Stimulated activated CD4-positive, alpha-beta T cell treated with anti-CD3 and anti-CD28 coated beads, Interleukin-2, amount 100 ng/mL, for 24 hours (primary cell): Measurements from ENCODE around the gene COG3.

ENCODE experiments used
- DNase-seq, 2 donors: peaks; one replicate each; pipeline ENCODE4 v3.0.0-alpha.2; 2020

The COG3 gene

GRCh38 chr13:45508776-45509175 lies 44.0 kb downstream of the COG3 start:
- DNase-seq: no peak

- DNase-seq: no peak
Observed at GRCh38 chr13:45510672-45511071, 45.9 kb downstream of the COG3 start.

GRCh38 chr13:45511310-45512097 lies 46.8 kb downstream of the COG3 start:
- peak in 1 of 2 donors; percentile 21 for DNase-seq

- DNase-seq: no peak
Observed at GRCh38 chr13:45512098-45512496, 47.4 kb downstream of the COG3 start.

- no peak for DNase-seq
Observed at GRCh38 chr13:45516757-45517156, 52.0 kb downstream of the COG3 start.

DNA sequence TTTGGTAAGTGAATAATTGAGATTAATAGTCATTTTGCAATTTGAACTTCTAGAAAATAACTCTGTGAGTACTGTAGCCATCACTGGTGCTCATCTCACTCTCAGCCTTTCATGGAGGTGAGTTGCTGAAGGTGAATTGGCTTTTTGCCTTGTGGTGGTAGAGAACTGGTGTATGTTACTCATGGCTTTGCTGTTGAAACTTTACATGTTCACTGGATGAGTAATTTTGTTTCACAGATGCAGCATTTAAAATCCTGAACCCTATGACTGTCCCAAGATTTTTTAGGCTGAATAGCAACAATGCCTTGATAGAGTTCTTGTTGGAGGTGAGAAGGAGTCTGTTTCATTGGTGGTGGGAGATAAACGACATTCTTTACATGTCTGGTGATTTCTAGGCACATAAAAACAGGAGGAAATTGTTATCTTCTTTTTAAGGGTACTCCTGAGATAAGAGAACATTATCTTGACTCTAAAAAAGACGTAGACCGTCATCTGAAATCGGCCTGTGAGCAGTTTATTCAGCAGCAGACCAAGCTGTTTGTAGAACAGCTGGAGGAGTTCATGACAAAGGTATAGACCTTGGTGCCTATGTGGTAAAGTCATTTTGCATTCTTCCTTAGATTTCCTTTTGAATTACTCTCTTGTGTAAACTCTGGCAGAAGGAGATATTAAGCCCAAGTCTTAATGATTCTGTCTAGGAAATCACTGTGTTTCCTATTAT lies 53.9 kb downstream of the COG3 start:
- DNase-seq: no peak

- no peak for DNase-seq
Observed at GRCh38 chr13:45519493-45519892, 54.8 kb downstream of the COG3 start.

DNA sequence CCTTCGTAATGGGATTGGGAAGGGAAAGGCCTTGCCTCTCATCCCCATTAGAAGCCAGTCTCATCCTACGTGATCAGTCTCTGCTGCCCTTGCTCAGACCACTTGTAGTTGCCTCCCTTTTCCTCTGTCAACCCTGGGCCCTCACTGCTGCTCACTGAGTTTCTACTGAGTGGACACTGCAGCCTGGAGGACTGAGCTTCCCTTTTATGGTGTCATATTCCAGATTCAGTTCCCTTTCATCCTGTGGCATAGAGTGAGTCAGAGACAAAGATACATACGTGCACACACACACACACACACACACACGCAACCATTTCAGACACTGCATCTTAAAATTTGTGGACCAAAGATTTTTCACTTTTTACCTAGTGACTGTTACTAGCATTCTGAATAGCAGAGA lies 56.6 kb downstream of the COG3 start:
- no peak for DNase-seq

GRCh38 chr13:45522571-45522970 lies 57.8 kb downstream of the COG3 start:
- no peak for DNase-seq

GRCh38 chr13:45527699-45528462 lies 63.1 kb downstream of the COG3 start:
- DNase-seq: no peak

- no peak for DNase-seq
Observed at GRCh38 chr13:45529758-45530157, 65.0 kb downstream of the COG3 start.

- no peak for DNase-seq
Observed at GRCh38 chr13:45534604-45535003, 69.9 kb downstream of the COG3 start.

DNA sequence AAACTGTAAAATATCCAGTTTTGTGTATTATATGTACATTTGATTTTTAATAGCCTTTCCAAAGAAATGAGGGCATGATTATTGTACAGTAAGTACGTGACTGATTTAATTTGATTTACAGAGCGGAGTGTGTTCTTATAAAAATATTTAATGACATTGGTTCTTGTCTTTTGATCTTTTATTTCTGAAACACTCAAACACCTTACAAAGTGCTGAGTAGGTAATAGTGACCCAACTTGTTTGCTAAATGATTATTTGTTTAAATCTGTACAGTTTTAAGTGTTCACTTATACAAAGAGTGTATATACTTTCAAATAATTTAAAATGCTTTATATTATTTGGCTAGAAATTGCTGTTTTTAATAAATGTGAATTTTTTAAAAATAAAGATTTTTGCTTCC lies 71.5 kb downstream of the COG3 start:
- DNase-seq: no peak

DNA sequence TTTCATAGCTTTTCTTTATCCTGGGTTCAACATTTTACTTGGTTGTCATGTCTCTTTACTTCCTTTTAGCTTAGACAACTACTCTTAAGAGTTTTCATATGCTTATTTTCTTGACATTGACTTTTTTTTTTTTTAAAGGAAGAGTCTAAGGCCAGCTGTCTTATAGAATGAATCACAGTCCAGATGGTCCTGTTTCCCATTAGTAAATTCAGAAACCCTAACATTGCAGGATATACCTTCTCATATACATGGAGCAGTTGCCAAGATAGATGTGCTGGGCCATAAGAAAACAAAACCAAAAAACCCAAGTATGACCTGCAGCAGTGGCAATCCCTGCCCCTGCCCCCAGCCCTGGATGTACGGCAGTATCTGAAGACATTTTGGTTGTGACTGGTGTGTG lies 72.8 kb downstream of the COG3 start:
- no peak for DNase-seq

GRCh38 chr13:45538382-45538781 lies 73.6 kb downstream of the COG3 start:
- DNase-seq: no peak

GRCh38 chr13:45540195-45540594 lies 75.5 kb downstream of the COG3 start:
- no peak for DNase-seq

GRCh38 chr13:45540864-45541263 lies 76.1 kb downstream of the COG3 start:
- no peak for DNase-seq

DNA sequence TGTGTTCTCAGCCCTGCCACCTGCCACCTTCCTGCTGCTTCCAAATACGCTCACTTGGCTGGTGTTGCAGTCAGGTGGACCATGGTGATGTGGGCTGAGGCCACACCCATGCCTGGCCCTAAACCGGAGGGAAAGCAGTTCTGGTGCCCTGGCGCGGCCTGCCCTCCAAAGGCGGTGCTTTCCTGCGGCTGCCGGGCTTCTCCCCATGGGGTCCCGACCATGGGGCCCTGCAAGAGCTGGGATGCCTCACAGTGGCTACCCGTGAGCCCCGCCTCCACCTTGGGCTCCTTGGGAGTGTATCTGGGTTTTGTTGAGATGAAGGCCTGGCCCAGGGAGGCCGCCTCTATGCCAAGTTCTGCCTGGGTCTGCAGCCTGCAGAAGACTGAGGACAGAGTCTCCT lies 77.1 kb downstream of the COG3 start:
- no peak for DNase-seq

GRCh38 chr13:45542391-45542790 lies 77.7 kb downstream of the COG3 start:
- no peak for DNase-seq

DNA sequence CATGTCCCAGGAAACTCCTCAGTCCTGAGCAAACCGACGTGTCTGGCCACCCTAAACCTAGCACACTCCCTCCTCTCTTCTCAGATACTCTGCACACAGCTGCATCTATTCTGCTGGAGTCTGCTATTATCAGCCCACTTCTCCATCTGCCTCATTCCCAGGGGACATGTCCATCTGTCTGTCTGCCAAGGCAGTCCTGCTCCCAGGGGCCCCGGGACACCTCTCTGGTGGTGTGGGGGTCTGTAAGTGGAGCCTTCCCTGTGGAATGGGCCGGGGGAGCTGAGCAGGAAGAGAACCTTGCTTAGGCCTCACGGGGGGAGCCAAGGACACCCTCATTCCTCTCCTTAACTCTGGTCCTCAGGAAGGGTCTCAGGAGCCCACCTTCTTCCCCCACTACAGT lies 78.1 kb downstream of the COG3 start:
- DNase-seq: no peak

GRCh38 chr13:45544520-45544919 lies 79.8 kb downstream of the COG3 start:
- no peak for DNase-seq

- DNase-seq: no peak
Observed at GRCh38 chr13:45545686-45546409, 81.1 kb downstream of the COG3 start.

- DNase-seq: no peak
Observed at GRCh38 chr13:45546410-45546765, 81.6 kb downstream of the COG3 start.
